GM18951 (cell line): Measurements from ENCODE around the gene POLR2H.

Experiments
- POLR2A ChIP-seq: IDR thresholded peaks from 4 replicates; pipeline ENCODE4 v1.6.1; 2011; ENCODE audit warnings: mild to moderate bottlenecking; ENCODE audit not compliant: insufficient read length, insufficient read depth; ENCODE audit errors: extremely low read depth
- in situ Hi-C: fragments of 300-500 bp; cut with MboI; formaldehyde crosslinking; loops from one replicate; pipeline ENCODE4 v1.12.0; 2022; ENCODE audit warnings: low sequenced_read_pairs, mixed read lengths, inconsistent platforms; ENCODE audit not compliant: unreplicated experiment

POLR2H gene

DNA sequence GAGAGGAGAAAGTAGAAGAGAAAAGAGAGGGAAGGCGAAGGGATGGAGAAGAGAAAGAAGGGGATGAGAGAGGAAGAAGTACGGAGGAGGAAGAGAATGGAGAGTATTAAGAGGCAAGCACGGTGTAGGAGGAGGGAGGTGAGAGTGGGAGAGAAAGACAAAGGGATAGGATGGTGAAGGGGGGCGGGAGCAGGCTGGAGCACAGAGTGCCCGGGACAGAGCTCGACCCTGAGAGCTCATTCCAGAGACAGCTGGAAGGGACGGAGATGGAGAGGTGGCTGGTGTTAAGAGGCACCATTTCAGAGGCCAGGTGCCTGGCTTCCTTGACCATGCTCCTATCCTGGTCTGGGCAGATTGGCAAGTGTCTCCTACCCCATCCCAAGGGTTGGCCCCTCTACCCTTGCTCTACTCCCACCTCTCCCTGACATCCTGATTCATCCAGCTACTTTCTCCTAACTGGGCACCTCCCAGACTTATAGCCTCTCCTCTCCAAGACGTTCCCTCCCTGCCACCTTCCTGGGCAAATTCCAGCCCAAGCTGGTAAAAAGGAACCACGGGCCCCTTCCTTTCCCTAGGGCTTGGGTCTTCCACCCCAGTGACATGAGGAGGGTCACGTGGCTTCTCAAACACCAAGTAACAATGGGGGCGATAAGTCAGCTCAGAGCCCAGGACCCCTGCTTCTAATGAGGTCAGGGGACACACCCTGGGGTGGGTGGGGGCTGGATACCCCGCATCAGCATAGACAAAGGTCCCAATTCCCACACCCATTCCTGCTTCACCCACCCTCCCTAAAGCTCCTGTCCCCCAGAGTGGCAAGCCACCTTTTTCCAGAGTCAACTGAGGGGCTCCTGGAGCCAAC is 1.2 kb upstream of the POLR2H start:
- in situ Hi-C loops: loop anchor here (25.0 kb wide), 1 partner anchor 177 kb away; no protein-coding TSS in a partner anchor
- no peak for TF ChIP-seq POLR2A

DNA sequence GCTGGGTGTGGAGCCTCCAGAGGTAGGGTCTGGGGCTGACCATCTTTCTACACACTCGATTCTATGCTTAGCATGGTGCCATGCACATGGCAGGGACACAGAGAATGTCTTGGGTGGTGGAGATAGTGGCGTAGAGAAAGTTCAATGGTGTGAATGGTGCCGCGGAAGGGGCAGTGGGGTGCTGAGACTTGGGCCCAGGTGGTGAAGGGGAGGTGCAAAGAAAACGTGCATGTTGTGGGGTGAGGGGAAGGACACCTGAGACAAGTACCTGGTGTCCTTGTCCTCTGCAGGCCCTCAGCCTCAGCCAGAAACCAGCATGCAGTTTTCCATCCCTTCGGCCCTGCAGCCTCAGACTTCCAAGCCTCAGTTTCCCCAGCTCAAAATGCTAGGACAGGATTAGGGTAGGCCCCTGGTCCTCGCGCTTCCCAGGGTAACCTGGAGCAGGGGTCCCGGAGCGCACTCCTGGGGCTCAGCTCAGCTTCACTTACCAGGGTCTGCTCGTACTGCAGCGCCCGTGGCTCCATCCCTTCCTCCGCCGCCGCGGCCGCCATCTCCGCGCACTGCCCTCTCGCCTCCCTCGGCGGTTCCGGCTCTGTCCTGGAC is 480 bp upstream of the POLR2H start:
- no peak for TF ChIP-seq POLR2A
- in situ Hi-C loops: loop anchor here (25.0 kb wide), 1 partner anchor 176 kb away; no protein-coding TSS in a partner anchor

DNA sequence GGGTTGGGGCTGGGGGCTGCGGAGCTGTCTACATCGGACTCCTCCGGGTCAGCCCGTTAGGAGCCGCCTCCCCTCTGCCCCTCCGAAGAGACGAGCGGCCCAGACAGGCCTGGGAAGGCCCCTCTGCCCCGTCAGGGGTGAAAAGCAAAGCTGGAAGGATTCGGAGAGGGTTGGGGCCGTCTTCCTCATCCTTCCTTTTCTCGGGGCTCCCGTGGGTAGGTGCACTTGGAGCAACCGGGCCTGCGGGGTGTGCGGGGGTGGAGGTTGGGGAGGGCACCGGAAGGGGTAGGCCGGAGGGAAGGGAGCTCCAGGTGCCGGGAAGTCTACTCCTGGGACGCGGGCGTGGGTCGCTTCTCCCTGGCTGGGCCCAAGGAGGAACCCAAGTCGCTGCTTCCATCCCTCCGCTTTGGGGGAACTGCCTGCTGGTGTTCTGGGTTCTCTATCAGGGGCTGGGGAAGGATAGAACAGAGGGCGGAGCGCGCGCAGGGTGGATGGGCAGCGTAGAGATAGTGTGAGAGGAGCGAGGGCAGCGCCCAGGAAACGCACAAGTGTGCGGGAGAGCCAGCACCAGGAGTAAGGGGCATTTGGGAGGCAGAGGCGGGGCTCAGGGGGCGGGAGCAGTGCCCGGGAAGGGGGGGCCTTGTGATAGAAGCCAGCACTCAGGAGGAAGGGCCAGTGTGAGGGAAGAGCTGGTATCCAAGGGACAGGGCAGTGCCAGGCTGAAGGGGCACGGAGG is 590 bp downstream of the POLR2H start:
- no peak for TF ChIP-seq POLR2A
- in situ Hi-C loops: loop anchor here (25.0 kb wide), 1 partner anchor 175 kb away; no protein-coding TSS in a partner anchor

DNA sequence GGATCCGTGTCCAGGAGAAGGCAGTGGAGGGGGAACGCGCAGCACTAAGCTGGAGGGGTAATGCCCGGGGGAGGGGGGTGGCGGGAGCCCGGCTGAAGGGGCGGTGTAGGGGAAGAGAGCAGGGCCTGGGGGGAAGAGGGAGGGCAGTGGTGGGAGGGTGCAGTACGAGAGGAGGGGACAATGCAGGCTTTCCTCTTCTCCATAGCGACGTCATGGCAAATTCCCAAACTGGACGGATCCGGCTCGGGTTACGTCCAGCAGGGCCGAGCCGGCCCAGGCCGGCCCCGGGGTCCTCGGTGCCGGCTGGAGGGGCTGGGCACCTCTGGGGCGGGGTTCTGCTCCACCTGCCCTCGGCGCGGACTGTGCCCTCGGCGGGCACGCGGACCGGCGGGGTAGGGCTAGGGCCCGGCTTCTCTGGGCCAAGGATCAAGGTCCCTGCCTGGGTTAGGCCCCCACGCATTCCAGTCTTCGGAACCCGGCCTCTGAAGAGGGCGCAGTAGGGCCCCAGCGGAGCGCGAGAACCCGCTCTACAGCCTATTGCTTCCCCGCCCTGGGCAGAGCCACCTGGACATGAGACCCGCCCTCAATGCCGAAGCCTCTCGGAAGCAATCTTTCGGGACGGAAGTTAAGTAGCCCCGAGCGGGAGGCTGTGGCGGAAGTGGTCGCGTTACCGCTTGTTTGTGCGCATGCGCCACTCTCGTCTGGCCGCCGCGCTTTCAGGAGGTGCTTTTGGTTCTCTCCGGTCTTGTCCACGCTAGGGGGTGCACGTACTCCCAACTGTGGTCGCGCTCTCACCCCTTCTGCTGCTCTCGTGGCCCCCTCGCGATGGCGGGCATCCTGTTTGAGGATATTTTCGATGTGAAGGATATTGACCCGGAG is 1.4 kb downstream of the POLR2H start:
- TF ChIP-seq POLR2A: peak; percentile 80
- in situ Hi-C loops: loop anchor here (25.0 kb wide), 1 partner anchor 174 kb away; no protein-coding TSS in a partner anchor

DNA sequence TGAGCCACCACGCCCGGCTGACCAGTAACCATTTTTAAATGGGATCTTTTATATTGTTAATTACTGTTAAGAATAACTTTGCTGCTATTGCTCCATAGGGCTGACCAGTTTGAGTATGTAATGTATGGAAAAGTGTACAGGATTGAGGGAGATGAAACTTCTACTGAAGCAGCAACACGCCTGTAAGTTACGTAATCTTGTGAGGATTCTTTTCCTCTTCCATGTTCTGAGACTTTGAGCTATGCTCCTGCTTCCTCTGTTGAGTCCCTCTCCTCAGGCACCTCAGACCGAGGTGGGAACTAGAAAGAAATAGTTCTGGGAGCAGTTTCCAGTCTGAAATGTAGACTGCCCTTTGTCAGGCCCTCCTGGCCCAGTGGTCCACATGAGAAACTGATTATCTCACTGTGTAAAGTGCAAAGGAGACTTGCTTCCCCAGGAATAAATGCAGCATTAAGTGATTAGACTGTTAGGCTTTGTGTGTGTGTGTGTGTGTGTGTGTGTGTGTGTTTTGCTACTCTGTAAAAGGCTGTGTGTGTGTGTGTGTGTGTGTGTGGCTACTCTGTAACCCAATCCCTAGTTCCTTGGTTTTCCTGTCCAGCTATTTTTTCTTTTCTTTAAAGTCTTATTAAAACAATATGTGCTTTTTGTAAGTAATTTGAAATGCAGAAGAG is 5.2 kb downstream of the POLR2H start:
- no peak for TF ChIP-seq POLR2A
- in situ Hi-C loops: loop anchor here (25.0 kb wide), 1 partner anchor 171 kb away; no protein-coding TSS in a partner anchor

DNA sequence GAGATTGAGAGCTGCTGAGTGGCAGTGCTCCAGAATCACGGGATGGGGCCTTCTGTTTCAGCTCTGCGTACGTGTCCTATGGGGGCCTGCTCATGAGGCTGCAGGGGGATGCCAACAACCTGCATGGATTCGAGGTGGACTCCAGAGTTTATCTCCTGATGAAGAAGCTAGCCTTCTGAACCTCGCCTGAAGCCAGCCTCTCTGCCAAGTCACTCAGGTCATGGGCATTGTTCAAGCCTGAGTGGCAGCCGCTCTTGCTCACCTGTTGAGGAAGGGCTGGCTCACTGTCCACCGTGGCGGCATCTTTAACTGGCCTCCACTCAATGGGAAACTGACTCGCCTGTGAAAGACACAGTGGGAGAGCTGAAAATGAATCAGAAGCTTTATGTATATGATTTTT is 6.6 kb downstream of the POLR2H start:
- in situ Hi-C loops: loop anchor here (25.0 kb wide), 1 partner anchor 169 kb away; no protein-coding TSS in a partner anchor
- TF ChIP-seq POLR2A: no peak

DNA sequence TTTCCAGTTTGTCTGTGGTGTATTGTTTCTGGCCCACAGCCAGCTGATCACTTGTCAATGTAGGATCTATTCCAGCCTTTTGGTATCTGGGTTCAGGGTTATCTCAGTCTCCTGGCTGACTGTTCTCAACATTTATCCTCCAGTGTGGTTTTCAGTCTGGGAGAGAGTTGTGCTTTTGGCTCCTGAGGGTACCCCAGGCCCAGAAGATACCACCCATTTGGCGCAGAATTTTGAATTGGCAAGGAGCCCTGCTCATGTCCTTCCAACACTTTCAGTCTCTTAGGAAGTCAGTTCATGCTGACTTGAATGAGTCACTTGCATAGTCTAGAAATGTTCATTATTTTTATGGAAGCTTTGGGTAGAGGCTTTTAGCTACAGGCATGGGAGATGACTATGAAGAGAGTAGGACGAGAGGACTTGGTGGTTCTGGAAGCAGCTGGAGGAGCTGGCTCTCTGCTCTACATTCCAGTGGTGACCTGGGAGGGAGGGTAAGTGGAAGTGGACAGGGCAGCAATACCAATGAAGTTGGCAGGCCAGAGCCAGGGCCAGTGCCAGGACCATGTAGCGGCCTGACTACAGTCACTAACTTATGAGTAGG is 7.2 kb downstream of the POLR2H start:
- in situ Hi-C loops: loop anchor here (25.0 kb wide), 1 partner anchor 169 kb away; no protein-coding TSS in a partner anchor
- no peak for TF ChIP-seq POLR2A

DNA sequence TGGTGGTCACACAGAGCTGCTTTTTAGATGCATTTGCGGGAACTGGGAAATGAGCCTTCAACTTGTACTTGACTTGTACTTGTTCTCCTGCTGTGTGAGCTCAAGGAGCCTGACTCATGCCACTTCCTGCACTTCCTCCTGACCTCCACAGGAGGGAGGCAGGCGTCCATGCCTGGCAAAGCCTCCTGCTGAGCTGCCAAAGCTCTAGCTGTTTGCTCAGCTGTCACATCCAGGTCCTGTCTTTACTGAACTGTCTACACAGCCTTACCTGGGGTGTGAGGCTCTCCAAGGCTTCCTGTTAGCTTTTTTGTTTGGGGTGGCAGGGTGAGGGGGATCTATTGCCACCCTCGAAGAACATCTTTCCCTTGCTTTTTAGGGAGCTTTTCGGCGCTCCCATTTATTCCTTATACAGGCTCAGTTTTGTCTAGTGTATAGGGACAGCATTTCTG is 10.1 kb downstream of the POLR2H start:
- in situ Hi-C loops: loop anchor here (25.0 kb wide), 1 partner anchor 166 kb away; no protein-coding TSS in a partner anchor
- TF ChIP-seq POLR2A: no peak

DNA sequence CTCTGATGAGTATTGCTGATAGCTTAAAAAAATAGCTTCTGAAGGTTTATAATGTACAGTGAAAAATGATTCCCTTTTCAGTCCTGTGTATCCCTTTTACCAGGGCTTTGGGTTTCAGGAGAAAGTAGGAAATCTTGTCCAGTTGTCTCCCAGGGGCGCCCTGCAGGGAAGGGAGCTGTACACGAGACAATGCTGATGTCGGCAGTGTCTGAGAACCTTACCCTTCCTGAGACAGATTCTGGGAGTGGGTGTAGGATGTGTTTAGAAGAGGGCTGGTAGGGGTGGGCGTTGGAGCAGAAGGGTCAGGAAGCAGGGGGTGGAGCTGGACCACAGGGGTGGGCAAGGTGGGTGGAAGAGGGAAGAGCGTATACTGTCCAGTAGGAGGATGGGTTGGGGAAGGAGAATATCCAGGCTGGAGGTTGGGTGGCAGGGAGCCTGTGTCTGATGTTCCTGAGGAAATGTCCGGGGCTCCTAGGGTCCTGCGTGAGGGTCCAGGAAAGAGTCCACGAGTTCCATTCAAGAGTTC is 10.8 kb downstream of the POLR2H start:
- TF ChIP-seq POLR2A: no peak
- in situ Hi-C loops: loop anchor here (25.0 kb wide), 1 partner anchor 165 kb away; no protein-coding TSS in a partner anchor

DNA sequence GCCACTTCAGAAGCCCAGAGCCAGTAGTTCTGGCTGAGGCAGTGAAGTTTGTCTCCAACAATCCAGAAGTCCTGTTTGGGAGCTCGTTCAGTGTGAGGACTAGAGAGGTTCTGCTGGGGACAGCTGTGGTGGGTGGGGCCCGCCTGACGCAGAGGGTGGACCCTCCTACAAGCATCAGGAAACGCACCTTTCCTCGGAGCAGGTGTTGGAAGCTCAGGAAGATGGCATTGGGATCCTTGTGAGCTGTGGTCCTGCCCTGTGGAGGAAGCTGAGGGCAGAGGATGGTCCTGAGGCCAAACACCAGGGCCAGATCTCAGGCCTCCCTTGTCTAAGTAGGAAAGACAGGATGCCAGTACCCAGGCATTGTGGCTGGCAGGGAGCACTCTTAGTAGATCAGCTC is 11.4 kb downstream of the POLR2H start:
- in situ Hi-C loops: loop anchor here (25.0 kb wide), 1 partner anchor 164 kb away; no protein-coding TSS in a partner anchor
- no peak for TF ChIP-seq POLR2A

DNA sequence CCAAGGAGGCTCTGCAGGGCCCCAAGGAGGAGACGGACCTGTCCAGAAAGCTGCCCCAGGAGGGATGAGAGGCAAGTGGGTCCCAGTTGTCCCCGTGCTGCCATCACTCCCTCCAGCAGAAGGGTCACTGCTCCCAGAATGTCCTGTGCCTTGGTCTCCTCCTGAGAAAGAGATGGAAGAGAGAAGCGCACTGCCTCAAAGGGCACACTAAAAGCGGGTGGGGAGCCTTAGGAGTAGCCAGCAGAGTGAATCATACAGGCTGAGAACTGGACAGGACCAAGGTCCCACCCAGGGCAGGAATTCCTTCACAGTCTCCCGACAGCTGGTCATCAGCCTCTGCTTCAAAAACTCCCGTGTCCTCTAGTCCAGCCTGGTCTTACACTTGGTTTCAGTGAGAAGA is 11.9 kb downstream of the POLR2H start:
- in situ Hi-C loops: loop anchor here (25.0 kb wide), 1 partner anchor 164 kb away; no protein-coding TSS in a partner anchor
- TF ChIP-seq POLR2A: no peak
